Measurements from ENCODE around the gene BHLHE40. TPM values are rescaled to one million over a fixed set of nuclear protein-coding genes. Genes with fewer than 3 reads are reported as not detected.

BHLHE40 gene
- total and polyA plus RNA-seq, 2 donors (not counting 1 experiment from before 2014, with no cell fraction given), result 16.7 to 28.4 TPM

DNA sequence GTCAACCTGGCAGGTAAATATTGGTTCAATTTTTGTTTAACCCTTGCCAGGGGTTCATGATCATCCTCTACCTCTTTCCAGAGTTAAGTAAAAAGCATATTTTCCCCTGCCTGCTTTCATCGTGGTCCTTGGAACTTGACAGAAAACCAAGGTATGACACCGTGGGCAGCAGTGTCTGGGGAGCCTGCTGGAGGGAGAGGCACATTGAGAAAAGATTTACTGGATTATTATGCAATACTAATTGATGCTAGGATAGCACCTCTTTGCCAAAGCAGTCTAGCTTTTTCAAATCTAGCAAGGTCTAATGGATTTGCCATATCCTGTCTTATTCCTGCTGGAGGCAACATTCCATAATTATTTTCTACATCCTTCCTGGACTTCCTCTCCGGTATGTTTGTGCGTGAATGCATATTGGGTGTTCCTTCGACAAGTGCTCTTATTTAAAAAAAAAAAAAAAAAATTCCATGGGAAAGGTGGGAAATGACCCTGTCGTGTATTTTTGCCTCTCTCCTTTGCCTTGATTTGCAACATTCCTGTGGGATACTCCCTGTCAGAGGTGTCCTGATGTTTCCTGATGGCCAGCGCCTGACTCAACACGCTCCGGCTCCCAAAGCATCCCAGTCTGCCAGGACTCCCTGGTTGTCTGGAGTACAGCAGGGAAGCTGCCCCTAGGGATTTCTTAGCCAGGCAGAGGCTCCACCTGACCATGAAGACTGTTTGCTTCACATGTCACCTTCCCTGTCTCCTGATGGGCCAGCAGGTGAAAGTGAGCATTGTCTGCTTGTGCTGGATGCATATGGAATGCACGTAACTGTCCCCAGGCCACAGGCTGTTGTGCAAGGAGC lies 6.3 kb downstream of the BHLHE40 start:
- peak overlapping the region; percentile 81 for H3K27ac ChIP-seq (ENCODE audit: insufficient read depth, low read length)
- H3K4me1 ChIP-seq (ENCODE audit: control insufficient read depth, extremely low read depth, insufficient read depth, low read length), result peaks cover 36% of the 10 kb centered on the region
- H3K27me3 ChIP-seq (ENCODE audit: control insufficient read depth, insufficient read depth, low read length), result no peaks in the 10 kb centered on the region
- no peak overlapping the region for H3K4me2 ChIP-seq (ENCODE audit: extremely low read depth, insufficient read depth, low read length)
- peak in 1 of 2 donors; percentile 91 for DNase-seq (ENCODE audit: low read depth in 2 of 2)
- no peak overlapping the region for H2AFZ ChIP-seq (ENCODE audit: low read length)
- TF ChIP-seq CTCF (conservative IDR thresholded peaks at IDR 0.05 in 1 of 2, IDR thresholded peaks at IDR 0.05 in 1 of 2; ENCODE audit: low read depth in 1 of 2, low read length in 2 of 2) (no peak), EZH2 (IDR thresholded peaks at IDR 0.05; ENCODE audit: low read length, missing control alignments) (no peak)
- H3K4me3 ChIP-seq (replicated peaks in 1 of 4; ENCODE audit: control extremely low read depth in 1 of 4, insufficient read depth in 1 of 4, low read depth in 3 of 4, low read length in 4 of 4), result no peak overlapping the region
- H3K36me3 ChIP-seq (ENCODE audit: control insufficient read depth, insufficient read depth, low read length), result peaks cover 5% of the 10 kb centered on the region
- H3K79me2 ChIP-seq (ENCODE audit: control insufficient read depth, insufficient read depth, low read length), result peaks cover 26% of the 10 kb centered on the region
- no peaks in the 10 kb centered on the region for H3K9me3 ChIP-seq (ENCODE audit: control insufficient read depth, insufficient read depth, low read depth, low read length)
- H3K9ac ChIP-seq (ENCODE audit: insufficient read depth, low read length), result peak overlapping the region; percentile 51
- H4K20me1 ChIP-seq (ENCODE audit: control insufficient read depth, extremely low read depth, insufficient read depth, low read length), result no peaks in the 10 kb centered on the region

- H3K36me3 ChIP-seq (ENCODE audit: control insufficient read depth, insufficient read depth, low read length), result peaks cover 5% of the 10 kb centered on the region
- H3K79me2 ChIP-seq (ENCODE audit: control insufficient read depth, insufficient read depth, low read length), result peaks cover 20% of the 10 kb centered on the region
- no peaks in the 10 kb centered on the region for H3K27me3 ChIP-seq (ENCODE audit: control insufficient read depth, insufficient read depth, low read length)
- H3K27ac ChIP-seq (ENCODE audit: insufficient read depth, low read length), result peak overlapping the region; percentile 81
- no peaks in the 10 kb centered on the region for H4K20me1 ChIP-seq (ENCODE audit: control insufficient read depth, extremely low read depth, insufficient read depth, low read length)
- H3K4me2 ChIP-seq (ENCODE audit: extremely low read depth, insufficient read depth, low read length), result peak overlapping the region; percentile 61
- no peak for DNase-seq (ENCODE audit: low read depth in 2 of 2)
- no peak overlapping the region for H2AFZ ChIP-seq (ENCODE audit: low read length)
- peak overlapping the region; percentile 51 for H3K9ac ChIP-seq (ENCODE audit: insufficient read depth, low read length)
- no peak for TF ChIP-seq EZH2 (IDR thresholded peaks at IDR 0.05; ENCODE audit: low read length, missing control alignments)
- no peak for TF ChIP-seq CTCF (conservative IDR thresholded peaks at IDR 0.05 in 1 of 2, IDR thresholded peaks at IDR 0.05 in 1 of 2; ENCODE audit: low read depth in 1 of 2, low read length in 2 of 2)
- H3K4me3 ChIP-seq (replicated peaks in 1 of 4; ENCODE audit: control extremely low read depth in 1 of 4, insufficient read depth in 1 of 4, low read depth in 3 of 4, low read length in 4 of 4), result peak overlapping the region in 2 of 4 experiments; percentile 6 to 43
- no peaks in the 10 kb centered on the region for H3K9me3 ChIP-seq (ENCODE audit: control insufficient read depth, insufficient read depth, low read depth, low read length)
- peaks cover 36% of the 10 kb centered on the region for H3K4me1 ChIP-seq (ENCODE audit: control insufficient read depth, extremely low read depth, insufficient read depth, low read length)
These were observed 7.0 kb downstream of the BHLHE40 start for GRCh38 chr3:4986175-4986781.

DNA sequence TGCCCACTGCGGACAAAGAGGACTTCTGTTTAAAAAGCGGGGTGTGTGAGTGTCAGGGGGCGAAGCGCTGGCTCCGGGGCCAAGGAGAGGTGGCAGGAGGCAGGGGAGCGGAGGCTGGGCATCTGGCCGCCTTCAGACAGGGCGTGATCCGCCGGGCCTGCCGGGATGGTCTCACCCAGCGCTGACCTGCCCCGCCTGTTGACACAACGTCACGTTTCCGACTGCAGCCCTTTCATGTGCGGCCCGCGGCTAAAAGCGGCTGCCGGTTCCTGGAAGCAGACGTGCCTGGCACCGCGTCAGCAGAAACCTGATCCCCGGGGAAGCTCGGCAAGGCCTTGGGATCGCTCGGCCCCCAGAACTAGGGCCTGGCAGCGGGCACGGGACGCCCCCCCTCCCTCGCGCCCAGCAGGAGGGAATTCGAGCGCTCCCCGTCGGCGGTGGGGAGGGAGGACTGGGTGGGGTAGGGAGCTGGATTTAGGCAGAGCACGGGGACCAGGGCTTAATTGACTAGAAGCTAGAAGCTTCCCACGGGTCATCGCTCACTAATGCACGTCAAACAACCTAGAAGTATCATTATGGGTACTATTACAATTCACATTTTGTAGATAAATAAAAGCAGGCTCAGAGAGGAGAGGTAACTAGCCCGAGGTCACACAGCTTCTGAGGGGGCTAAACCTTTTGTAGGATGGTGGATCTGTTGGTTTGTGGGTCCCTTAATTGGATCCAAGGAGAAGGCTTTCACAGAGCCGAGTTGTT lies 7.7 kb downstream of the BHLHE40 start:
- Histone ChIP-seq H4K20me1 (ENCODE audit: control insufficient read depth, extremely low read depth, insufficient read depth, low read length) (no peaks in the 10 kb centered on the region), H3K4me1 (ENCODE audit: control insufficient read depth, extremely low read depth, insufficient read depth, low read length) (peaks cover 36% of the 10 kb centered on the region), H3K9me3 (ENCODE audit: control insufficient read depth, insufficient read depth, low read depth, low read length) (no peaks in the 10 kb centered on the region), H3K9ac (ENCODE audit: insufficient read depth, low read length) (peak overlapping the region; percentile 51), H2AFZ (ENCODE audit: low read length) (no peak overlapping the region), H3K36me3 (ENCODE audit: control insufficient read depth, insufficient read depth, low read length) (peaks cover 5% of the 10 kb centered on the region), H3K79me2 (ENCODE audit: control insufficient read depth, insufficient read depth, low read length) (peaks cover 15% of the 10 kb centered on the region), H3K4me3 (replicated peaks in 1 of 4; ENCODE audit: control extremely low read depth in 1 of 4, insufficient read depth in 1 of 4, low read depth in 3 of 4, low read length in 4 of 4) (peak overlapping the region in 2 of 4 experiments; percentile 43 to 48), H3K27me3 (ENCODE audit: control insufficient read depth, insufficient read depth, low read length) (no peaks in the 10 kb centered on the region), H3K27ac (ENCODE audit: insufficient read depth, low read length) (peak overlapping the region; percentile 81), H3K4me2 (ENCODE audit: extremely low read depth, insufficient read depth, low read length) (peak overlapping the region; percentile 61)
- peak; percentile 98 to 99 for DNase-seq (ENCODE audit: low read depth in 2 of 2)
- TF ChIP-seq EZH2 (IDR thresholded peaks at IDR 0.05; ENCODE audit: low read length, missing control alignments) (no peak), CTCF (conservative IDR thresholded peaks at IDR 0.05 in 1 of 2, IDR thresholded peaks at IDR 0.05 in 1 of 2; ENCODE audit: low read depth in 1 of 2, low read length in 2 of 2) (no peak)

Data from fibroblast of lung (primary cell).